Activated CD4-positive, alpha-beta T cell treated with anti-CD3 and anti-CD28 coated beads, Interleukin-2, amount 50 U/mL, for 24 hours (primary cell): Measurements from ENCODE around the gene MAST4.
"Not testable (repeated sequence)": the region's sequence is repeated elsewhere in the genome, so short reads cannot be mapped to it uniquely, and the experiment has no call there.

Experiments used
- DNase-seq, 2 donors: peaks; one replicate each; pipeline ENCODE4 v3.0.0-alpha.2; 2020; ENCODE audit warnings: low read depth in 1 of 2, low spot score in 1 of 2

MAST4 gene

DNA sequence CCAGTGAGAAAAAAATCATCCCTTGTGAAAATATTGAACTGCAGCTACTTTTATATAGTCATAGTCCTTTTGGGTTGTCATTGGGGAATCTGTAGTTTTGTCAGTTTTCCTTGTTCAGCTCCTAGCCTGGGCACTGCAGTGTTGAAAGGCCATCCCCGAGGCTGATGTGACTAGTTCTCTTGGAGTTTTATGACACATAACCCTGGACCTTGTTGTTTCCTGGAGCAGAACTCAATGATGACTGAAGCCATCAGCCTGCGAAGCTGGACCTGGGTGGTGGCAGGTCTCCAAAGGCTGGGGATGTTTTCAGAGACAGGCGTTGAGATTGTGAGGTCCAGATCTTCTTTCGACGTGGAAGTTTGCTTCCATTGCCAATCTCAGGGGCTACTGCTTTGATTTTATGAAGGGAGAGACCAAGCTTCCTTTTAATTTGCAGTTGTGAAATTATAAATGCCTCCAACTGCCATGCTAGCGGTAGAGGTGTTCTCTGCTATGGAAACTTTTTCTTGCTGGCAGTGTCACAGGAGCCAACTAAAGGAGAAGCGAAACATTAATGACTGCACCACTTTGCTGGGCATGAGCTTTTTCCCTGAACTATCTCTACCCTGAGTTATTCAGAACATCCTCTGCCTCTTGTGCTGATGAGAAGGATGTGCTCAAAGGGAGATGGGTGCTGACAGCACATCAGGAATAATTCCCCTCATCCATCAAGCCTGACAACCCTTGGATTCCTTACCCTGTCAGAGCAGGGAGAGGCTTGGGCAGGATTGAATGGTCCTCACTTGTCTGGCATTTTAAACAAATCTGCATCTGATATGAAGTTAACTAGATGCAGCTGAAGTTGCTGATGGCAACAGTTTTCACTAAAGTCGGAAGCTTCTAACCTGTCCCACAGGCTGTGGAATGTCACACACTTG, 209.6 kb downstream of the MAST4 start:
- no peak for DNase-seq

DNA sequence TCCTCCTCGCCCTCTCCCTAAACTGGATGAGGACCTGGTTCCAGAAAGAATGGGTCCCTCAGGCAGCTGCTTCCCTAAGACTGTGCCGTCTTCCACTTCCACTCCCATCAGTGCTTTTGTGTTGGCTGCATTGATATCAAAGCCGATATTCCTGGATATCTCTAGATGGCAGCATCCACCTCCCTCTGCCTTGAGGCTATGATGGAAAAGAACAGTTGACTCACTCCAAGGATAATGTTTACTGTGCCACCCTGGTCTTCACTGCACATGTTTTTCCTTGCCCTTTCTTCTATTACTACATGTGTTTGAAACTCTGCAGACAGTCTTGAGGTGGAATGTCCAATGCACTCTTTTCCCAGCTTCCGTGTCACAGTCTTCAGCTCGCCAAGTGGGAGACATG, 211.6 kb downstream of the MAST4 start:
- no peak for DNase-seq

GRCh38 chr5:66808663-66809062, 212.5 kb downstream of the MAST4 start:
- no peak for DNase-seq

GRCh38 chr5:66810151-66810550, 214.0 kb downstream of the MAST4 start:
- DNase-seq: no peak

GRCh38 chr5:66810848-66811261, 214.7 kb downstream of the MAST4 start:
- DNase-seq: no peak

DNA sequence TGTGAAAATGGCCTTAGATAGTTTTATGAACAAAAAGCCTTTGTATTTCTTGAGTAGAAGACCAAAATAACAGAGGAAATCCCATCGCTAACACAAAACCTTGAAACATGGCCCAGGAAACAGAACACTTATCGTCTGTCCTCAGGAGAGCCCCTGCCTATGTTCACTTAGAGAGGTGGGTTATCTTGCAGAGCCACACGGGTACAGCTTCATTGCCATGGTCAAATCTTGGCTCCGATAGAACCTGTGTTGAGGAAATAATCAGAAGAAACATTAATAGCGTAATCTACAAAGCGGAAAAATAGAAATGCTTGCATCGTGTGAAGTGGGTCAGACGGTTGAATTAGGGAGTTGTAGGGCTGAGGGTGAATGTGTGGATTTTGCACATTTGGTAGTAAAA, 216.1 kb downstream of the MAST4 start:
- DNase-seq: no peak

- no peak for DNase-seq
These were observed 217.1 kb downstream of the MAST4 start for GRCh38 chr5:66813306-66813705.

- peak in 1 of 2 donors; percentile 21 for DNase-seq
These were observed 218.2 kb downstream of the MAST4 start for GRCh38 chr5:66814146-66814991.

GRCh38 chr5:66818304-66818934, 222.2 kb downstream of the MAST4 start:
- no peak for DNase-seq

- no peak for DNase-seq
These were observed 222.7 kb downstream of the MAST4 start for GRCh38 chr5:66818935-66819328.

DNA sequence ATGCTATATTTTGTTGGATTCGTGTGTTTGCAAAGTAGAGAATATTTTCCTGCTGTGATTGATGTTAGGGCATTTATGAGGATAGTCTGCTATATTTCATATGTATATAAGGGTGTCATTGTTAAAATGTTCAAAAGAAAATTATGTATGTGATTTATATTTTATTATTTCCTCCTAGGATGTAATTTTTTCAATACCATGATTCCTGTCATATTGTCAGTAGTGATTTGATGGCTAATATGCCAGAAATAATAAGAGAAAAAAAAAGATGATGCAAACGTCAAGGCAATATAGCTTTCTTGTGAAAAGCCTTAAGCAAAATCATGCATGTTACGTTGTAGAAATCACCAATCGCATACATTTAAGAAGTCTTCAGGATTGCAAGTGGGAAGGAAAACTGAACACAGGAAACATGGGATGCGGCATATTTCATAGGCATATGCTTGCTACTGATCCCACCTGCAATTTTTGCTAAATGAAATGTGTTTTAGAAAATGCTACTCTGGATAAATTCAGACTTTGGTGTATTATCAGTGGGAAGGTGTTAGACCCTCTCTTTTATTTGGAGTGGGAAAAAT, 224.5 kb downstream of the MAST4 start:
- no peak for DNase-seq

DNA sequence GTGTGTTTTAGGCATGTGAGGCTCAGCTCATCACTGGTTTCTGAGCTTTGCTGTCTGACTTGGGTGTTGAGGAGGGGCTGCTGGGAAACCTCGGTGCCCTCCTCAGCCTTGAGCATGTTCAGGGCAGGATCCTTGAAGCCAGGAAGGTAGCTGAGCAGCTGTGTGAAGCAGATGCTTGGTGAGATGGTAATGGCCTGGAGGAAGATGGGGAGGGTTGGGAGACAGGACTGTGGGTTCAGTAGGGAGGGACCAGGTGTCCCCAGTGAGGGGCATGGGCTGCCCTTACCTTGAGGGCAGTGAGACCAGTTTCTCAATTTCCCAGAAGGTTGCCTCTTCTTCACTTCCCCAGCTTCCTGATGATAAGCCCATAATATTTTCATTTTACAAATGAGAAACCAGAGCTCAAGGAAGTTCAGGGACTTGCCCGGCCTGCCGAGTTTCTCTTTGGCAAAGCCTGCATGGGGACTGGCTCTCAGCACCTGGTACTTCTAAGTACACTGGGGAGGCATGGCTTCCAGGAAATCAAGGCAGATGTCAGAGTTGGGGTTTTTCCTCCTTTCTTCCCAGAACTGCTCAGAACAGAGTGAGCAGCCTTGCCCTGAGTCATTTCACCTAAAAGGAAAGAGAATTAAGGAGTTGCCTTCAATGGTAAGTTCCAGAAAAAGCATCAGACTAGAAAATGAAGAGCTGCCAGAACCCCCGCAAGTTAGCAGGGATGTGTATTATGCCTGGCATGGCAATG, 225.7 kb downstream of the MAST4 start:
- DNase-seq: peak in 1 of 2 donors; percentile 17

DNA sequence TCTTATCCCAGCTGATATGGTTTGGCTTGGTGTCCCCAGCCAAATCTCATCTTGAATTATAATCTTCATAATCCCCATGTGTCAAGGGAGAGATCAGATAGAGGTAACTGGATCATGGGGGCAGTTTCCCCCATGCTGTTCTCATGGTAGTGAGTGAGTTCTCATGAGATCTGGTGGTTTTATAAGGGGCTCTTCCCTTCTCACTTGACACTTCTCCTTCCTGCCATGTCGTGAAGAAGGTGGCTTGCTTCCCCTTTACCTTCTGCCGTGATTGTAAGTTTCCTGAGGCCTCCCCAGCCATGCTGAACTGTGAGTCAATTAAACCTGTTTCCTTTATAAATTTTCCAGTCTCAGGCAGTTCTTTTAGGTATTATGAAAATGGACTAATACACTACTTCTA, 226.7 kb downstream of the MAST4 start:
- not testable (repeated sequence) for DNase-seq

DNA sequence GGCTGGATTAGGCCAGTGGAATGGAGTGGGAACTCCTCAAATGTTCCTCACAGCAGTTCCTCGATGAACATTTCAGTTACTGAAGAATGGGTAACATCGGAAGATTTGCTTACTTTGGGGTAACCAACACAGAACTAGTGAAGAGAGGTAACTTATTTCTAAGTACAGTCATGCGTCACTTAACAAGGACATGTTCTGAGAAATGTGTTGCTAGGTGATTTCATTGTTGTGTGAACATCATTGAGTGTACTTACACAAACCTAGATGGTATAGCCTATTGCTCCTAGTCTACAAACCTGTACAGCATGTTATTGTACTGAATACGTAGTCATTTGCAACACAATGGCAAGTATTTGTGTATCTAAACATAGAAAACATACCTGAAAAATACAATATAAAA, 228.3 kb downstream of the MAST4 start:
- DNase-seq: no peak

GRCh38 chr5:66826263-66826662, 230.1 kb downstream of the MAST4 start:
- no peak for DNase-seq

GRCh38 chr5:66826696-66827095, 230.5 kb downstream of the MAST4 start:
- no peak for DNase-seq

DNA sequence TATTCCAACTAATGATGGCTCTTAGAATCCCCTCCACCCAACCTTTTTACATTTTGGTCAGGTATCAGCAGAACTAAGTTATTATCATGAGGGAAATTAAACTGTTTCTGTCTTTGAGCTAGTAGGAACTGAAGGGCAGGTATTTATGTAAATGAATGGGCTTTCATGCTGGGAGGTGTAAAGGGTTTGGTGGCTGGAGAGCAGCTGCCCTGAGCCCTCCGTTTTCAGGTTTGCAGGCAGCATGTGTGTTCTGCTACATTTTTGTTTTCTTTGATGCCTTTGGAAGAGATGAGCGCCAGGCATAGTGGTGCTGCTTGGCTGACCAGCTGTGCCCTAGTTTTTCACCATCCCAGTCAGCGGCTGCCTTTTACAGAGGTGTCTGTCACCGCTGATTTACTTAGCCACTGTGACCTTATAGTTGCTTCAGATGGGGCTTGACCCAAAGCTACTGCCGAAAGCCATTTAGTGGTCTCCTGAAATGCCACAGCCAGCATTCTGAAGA, 231.9 kb downstream of the MAST4 start:
- no peak for DNase-seq

GRCh38 chr5:66828548-66829357, 232.6 kb downstream of the MAST4 start:
- DNase-seq: peak in 1 of 2 donors; percentile 27

- DNase-seq: no peak
These were observed 233.1 kb downstream of the MAST4 start for GRCh38 chr5:66829358-66829674.

DNA sequence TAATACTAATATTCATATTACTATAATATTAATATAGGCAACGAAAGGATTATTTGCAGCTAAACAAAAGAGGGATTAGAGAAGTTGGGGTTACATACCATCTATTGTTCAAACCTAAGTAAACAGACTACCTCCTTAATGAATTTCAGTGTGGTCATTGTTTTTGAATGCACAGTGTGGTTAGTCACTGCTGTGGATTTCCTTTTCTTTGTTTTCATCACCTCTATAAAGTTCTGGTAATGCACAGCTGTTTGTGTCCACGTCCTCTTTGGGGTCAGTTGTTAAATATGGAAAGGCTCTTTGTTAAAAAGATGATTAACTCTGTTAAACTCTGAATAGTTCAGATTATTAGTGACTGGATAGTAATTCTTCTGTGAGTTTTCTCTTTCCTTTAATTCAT, 233.6 kb downstream of the MAST4 start:
- DNase-seq: no peak
